Nephron (organoid): ENCODE measurements around the gene C11orf65.

Source experiments
- H3K27ac Mint-ChIP-seq, 3 experiments: 2 replicates each; pipeline ENCODE4 v1.8.0; 2020; ENCODE audit warnings: mixed read lengths in 3 of 3, mild to moderate bottlenecking in 2 of 3, moderate library complexity in 1 of 3
- H3K27me3 Mint-ChIP-seq: 2 replicates; pipeline ENCODE4 v1.8.0; 2021; ENCODE audit warnings: low read depth, mild to moderate bottlenecking, moderate library complexity, mixed read lengths
- H3K36me3 Mint-ChIP-seq: 2 replicates; pipeline ENCODE4 v1.8.0; 2020; ENCODE audit warnings: low read depth, mixed read lengths
- H3K4me1 Mint-ChIP-seq: 2 replicates; pipeline ENCODE4 v1.8.0; 2020; ENCODE audit warnings: mixed read lengths
- H3K4me3 Mint-ChIP-seq, 3 experiments: 2 replicates each; pipeline ENCODE4 v1.8.0; 2020; ENCODE audit warnings: mild to moderate bottlenecking in 3 of 3, mixed read lengths in 3 of 3, moderate library complexity in 2 of 3
- H3K9me3 Mint-ChIP-seq: 2 replicates; pipeline ENCODE4 v1.8.0; 2020; ENCODE audit warnings: mixed read lengths
- TF ChIP-seq, protein P1 (sequence below), 3 experiments: fragments of 200-600 bp; sonication (generic); IDR thresholded peaks; one replicate each; pipeline ENCODE4 v1.5.0; 2021; ENCODE audit warnings: antibody characterized with exemption in 3 of 3; ENCODE audit not compliant: unreplicated experiment in 3 of 3

Gene C11orf65

DNA sequence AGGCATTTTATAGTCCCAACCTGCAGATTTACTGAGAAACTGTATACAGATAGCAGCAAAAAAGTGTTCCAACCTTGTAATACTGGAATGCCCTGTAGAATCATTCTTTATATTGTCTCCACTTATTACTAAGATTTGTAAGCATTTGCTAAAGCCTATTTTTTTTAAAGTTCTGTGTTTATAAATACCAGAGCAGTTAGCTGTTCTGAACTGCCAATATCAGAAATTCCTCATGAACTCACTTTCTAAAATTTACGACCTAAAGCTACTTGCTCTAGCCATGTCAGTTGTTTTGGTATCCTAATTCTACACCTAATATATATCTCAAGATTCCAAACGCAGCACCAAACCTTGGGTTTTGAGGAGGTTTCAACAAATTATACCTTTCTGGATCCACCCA lies 103.2 kb downstream of the C11orf65 start:
- no peak overlapping the region for H3K4me3 Mint-ChIP-seq
- peaks cover 11% of the 10 kb centered on the region for H3K9me3 Mint-ChIP-seq
- H3K27me3 Mint-ChIP-seq: no peaks in the 10 kb centered on the region
- TF ChIP-seq, protein P1, sequence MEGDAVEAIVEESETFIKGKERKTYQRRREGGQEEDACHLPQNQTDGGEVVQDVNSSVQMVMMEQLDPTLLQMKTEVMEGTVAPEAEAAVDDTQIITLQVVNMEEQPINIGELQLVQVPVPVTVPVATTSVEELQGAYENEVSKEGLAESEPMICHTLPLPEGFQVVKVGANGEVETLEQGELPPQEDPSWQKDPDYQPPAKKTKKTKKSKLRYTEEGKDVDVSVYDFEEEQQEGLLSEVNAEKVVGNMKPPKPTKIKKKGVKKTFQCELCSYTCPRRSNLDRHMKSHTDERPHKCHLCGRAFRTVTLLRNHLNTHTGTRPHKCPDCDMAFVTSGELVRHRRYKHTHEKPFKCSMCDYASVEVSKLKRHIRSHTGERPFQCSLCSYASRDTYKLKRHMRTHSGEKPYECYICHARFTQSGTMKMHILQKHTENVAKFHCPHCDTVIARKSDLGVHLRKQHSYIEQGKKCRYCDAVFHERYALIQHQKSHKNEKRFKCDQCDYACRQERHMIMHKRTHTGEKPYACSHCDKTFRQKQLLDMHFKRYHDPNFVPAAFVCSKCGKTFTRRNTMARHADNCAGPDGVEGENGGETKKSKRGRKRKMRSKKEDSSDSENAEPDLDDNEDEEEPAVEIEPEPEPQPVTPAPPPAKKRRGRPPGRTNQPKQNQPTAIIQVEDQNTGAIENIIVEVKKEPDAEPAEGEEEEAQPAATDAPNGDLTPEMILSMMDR (IDR thresholded peaks at IDR 0.05; ENCODE audit: unreplicated experiment in 3 of 3): no peak
- H3K27ac Mint-ChIP-seq: no peak overlapping the region
- H3K4me1 Mint-ChIP-seq: no peaks in the 10 kb centered on the region
- H3K36me3 Mint-ChIP-seq: peaks cover 47% of the 10 kb centered on the region

DNA sequence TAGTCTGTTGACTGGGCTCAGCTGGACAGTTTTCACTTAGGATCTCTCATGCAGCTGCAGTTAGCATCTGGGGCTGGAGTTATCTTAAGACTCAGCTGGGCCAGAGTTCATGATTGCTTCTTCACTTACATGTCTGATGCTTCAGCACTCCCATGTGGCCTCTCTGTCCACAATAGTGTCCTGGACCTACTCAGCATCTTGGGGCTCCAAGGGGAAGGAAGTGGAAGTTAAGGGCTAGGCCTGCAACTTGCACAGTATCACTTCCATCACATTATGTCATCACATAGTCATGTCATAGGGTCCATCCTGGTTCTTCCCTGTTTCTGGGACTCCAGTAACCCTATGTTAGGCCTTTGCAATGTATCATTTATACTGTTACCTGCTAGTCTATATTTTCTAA lies 115.9 kb downstream of the C11orf65 start:
- peaks cover 1% of the 10 kb centered on the region for H3K9me3 Mint-ChIP-seq
- TF ChIP-seq, protein P1 (IDR thresholded peaks at IDR 0.05; ENCODE audit: unreplicated experiment in 3 of 3): no peak
- H3K36me3 Mint-ChIP-seq: peaks cover 73% of the 10 kb centered on the region
- H3K4me3 Mint-ChIP-seq: no peak overlapping the region
- no peak overlapping the region for H3K27ac Mint-ChIP-seq
- no peaks in the 10 kb centered on the region for H3K4me1 Mint-ChIP-seq
- H3K27me3 Mint-ChIP-seq: no peaks in the 10 kb centered on the region

DNA sequence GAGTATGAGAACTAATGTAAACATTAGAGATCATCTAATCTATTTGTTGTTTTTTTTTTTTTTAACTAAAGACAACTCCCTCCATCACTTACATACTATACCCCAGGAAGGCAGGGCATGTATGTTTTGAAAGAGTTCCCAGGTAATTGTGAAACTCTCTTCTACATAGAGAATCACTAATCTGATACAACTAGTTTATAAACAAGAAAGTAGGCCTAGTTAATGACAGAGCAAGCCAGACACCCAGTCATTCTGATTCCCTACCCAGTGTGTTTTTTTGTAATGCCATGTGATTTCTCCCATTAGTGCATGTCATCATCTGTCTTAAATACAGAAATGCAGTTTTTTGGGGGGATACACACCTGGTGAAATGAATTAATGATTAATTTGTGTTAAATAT lies 120.9 kb downstream of the C11orf65 start:
- H3K27ac Mint-ChIP-seq: no peak overlapping the region
- H3K4me3 Mint-ChIP-seq: no peak overlapping the region
- TF ChIP-seq, protein P1 (IDR thresholded peaks at IDR 0.05; ENCODE audit: unreplicated experiment in 3 of 3): no peak
- H3K36me3 Mint-ChIP-seq: peaks cover 38% of the 10 kb centered on the region
- no peaks in the 10 kb centered on the region for H3K4me1 Mint-ChIP-seq
- no peaks in the 10 kb centered on the region for H3K27me3 Mint-ChIP-seq
- no peaks in the 10 kb centered on the region for H3K9me3 Mint-ChIP-seq

DNA sequence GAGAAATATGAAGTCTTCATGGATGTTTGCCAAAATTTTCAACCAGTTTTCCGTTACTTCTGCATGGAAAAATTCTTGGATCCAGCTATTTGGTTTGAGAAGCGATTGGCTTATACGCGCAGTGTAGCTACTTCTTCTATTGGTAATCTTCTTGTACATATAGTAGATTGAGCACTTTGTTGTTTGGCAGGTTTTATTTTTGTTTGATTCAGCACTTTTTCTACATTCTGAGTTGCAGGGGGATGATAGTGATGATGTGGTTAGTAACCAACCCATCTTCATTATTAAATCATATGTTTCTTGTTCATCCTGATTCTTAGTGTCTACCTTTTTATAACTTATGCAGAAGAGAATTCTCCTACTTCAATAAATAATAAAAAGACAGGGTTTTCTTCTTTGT lies 121.6 kb downstream of the C11orf65 start:
- H3K36me3 Mint-ChIP-seq: peaks cover 36% of the 10 kb centered on the region

DNA sequence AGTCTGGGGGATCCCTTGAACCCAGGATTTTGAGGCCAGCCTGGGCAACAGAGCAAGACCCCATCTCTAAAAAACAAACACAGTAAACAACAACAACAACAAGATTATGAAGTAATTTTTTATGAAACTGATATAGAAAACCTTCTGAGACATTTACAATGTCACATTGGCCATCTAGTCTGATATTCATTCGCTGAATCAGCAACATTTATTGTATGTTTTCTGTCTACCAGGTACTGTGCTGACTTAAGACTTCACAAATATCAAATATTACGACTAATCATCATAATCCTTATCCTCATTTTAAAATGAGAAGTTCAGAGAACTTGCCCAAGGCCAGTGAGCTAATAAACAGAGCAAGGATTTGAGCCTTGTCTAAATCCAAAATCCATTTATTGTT lies 123.6 kb downstream of the C11orf65 start:
- TF ChIP-seq, protein P1 (IDR thresholded peaks at IDR 0.05; ENCODE audit: unreplicated experiment in 3 of 3): no peak
- no peak overlapping the region for H3K4me3 Mint-ChIP-seq
- H3K36me3 Mint-ChIP-seq: peaks cover 18% of the 10 kb centered on the region
- H3K27ac Mint-ChIP-seq: no peak overlapping the region
- H3K9me3 Mint-ChIP-seq: no peaks in the 10 kb centered on the region
- no peaks in the 10 kb centered on the region for H3K27me3 Mint-ChIP-seq
- no peaks in the 10 kb centered on the region for H3K4me1 Mint-ChIP-seq

More for the DNA sequence above, 121.6 kb downstream of the C11orf65 start:
- H3K27me3 Mint-ChIP-seq: no peaks in the 10 kb centered on the region
- no peaks in the 10 kb centered on the region for H3K4me1 Mint-ChIP-seq
- TF ChIP-seq, protein P1 (IDR thresholded peaks at IDR 0.05; ENCODE audit: unreplicated experiment in 3 of 3): no peak
- no peaks in the 10 kb centered on the region for H3K9me3 Mint-ChIP-seq
- no peak overlapping the region for H3K4me3 Mint-ChIP-seq
- H3K27ac Mint-ChIP-seq: no peak overlapping the region

DNA sequence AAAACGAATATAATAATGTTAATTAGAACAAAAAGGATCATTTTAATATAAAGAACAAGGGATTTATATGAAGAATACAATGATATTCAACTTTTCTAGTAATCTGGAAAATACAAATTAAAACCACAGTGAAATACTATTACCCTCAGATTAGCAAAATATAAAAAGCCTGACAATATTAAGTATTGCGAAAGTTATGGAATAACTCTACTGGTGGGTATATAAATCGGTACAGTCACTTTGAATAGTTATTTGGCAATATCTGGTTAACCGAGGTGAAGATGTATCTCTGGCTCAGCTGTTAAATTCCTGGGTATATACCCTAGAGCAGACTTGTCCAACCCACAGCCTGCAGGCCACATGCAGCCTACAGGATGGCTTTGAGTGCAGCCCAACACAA lies 125.7 kb downstream of the C11orf65 start:
- Mint-ChIP-seq H3K9me3 (no peaks in the 10 kb centered on the region), H3K4me3 (no peak overlapping the region), H3K36me3 (peaks cover 19% of the 10 kb centered on the region), H3K4me1 (no peaks in the 10 kb centered on the region), H3K27ac (no peak overlapping the region), H3K27me3 (no peaks in the 10 kb centered on the region)
- TF ChIP-seq, protein P1 (IDR thresholded peaks at IDR 0.05; ENCODE audit: unreplicated experiment in 3 of 3): no peak
